ENCODE results near the gene ST8SIA6.
A peak's percentile ranks its signal among the peaks of the same experiment; 100 is the strongest.
"Not testable (repeated sequence)": the region's sequence is repeated elsewhere in the genome, so short reads cannot be mapped to it uniquely, and the experiment has no call there.

The ST8SIA6 gene

GRCh38 chr10:17425584-17426262 is 28.7 kb downstream of the ST8SIA6 start:
- peak; percentile 61 for DNase-seq

- DNase-seq = no peak
Measured at GRCh38 chr10:17423632-17424186, 30.7 kb downstream of the ST8SIA6 start.

GRCh38 chr10:17422931-17423330 is 31.5 kb downstream of the ST8SIA6 start:
- DNase-seq = no peak

- no peak for DNase-seq
Measured at GRCh38 chr10:17418249-17418648, 36.1 kb downstream of the ST8SIA6 start.

- DNase-seq = no peak
Measured at GRCh38 chr10:17416442-17417211, 37.8 kb downstream of the ST8SIA6 start.

GRCh38 chr10:17415046-17415658 is 39.2 kb downstream of the ST8SIA6 start:
- DNase-seq = no peak

GRCh38 chr10:17414484-17414883 is 39.9 kb downstream of the ST8SIA6 start:
- DNase-seq = no peak

GRCh38 chr10:17413876-17414275 is 40.5 kb downstream of the ST8SIA6 start:
- no peak for DNase-seq

- DNase-seq = no peak
Measured at GRCh38 chr10:17412323-17412722, 42.1 kb downstream of the ST8SIA6 start.

GRCh38 chr10:17410907-17411306 is 43.5 kb downstream of the ST8SIA6 start:
- no peak for DNase-seq

- peak; percentile 59 for DNase-seq
Measured at GRCh38 chr10:17409170-17409733, 45.1 kb downstream of the ST8SIA6 start.

- DNase-seq = no peak
Measured at GRCh38 chr10:17407047-17407446, 47.3 kb downstream of the ST8SIA6 start.

- DNase-seq = no peak
Measured at GRCh38 chr10:17406036-17406834, 48.2 kb downstream of the ST8SIA6 start.

GRCh38 chr10:17403161-17403560 is 51.2 kb downstream of the ST8SIA6 start:
- no peak for DNase-seq

GRCh38 chr10:17402040-17402439 is 52.4 kb downstream of the ST8SIA6 start:
- not testable (repeated sequence) for DNase-seq

- no peak for DNase-seq
Measured at GRCh38 chr10:17396004-17396403, 58.4 kb downstream of the ST8SIA6 start.

GRCh38 chr10:17394854-17395253 is 59.5 kb downstream of the ST8SIA6 start:
- no peak for DNase-seq

GRCh38 chr10:17387861-17388503 is 66.4 kb downstream of the ST8SIA6 start:
- DNase-seq = no peak

GRCh38 chr10:17386616-17387075 is 67.7 kb downstream of the ST8SIA6 start:
- DNase-seq = no peak

GRCh38 chr10:17386021-17386420 is 68.4 kb downstream of the ST8SIA6 start:
- DNase-seq = no peak

- DNase-seq = no peak
Measured at GRCh38 chr10:17385066-17385465, 69.3 kb downstream of the ST8SIA6 start.

Measured in CD4-positive, alpha-beta T cell treated with Interleukin-10 for 1 hour (primary cell).